ENCODE measurements around the gene RFPL1.

- TF ChIP-seq POLR2AphosphoS5 (IDR thresholded peaks at IDR 0.05; ENCODE audit: insufficient read depth in 1 of 2, low read depth in 1 of 2): no peak
- no peak for TF ChIP-seq CTCF (IDR thresholded peaks at IDR 0.05)
Measured at GRCh38 chr22:29397791-29398190, 40.6 kb upstream of the RFPL1 start.

All from vagina (tissue), 2 donors.